ENCODE data around the gene LILRB5.
"Not testable (repeated sequence)": the region's sequence is repeated elsewhere in the genome, so short reads cannot be mapped to it uniquely, and the experiment has no call there.

Gene LILRB5

GRCh38 chr19:54274516-54274915 lies 17.4 kb upstream of the LILRB5 start:
- not testable (repeated sequence) for DNase-seq

DNA sequence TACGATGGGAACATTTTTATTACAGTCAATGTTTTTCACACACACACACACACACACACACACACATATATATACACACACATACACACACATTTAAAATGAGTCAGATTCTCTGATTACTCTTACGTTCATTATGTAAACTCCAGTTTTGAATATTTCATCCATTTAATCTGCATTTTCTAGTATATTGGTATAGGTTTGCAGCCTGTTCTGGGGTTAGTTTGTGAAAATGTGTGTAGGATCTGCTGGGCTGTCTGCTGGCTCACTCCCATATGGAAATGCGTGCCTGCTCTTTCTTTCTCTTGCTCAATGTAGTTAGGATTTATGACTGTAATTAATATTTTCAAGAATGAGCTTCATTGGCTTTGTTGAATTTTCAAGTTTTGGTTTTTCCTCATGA lies 16.7 kb upstream of the LILRB5 start:
- DNase-seq = no peak

GRCh38 chr19:54272181-54272580 lies 15.1 kb upstream of the LILRB5 start:
- not testable (repeated sequence) for DNase-seq

DNA sequence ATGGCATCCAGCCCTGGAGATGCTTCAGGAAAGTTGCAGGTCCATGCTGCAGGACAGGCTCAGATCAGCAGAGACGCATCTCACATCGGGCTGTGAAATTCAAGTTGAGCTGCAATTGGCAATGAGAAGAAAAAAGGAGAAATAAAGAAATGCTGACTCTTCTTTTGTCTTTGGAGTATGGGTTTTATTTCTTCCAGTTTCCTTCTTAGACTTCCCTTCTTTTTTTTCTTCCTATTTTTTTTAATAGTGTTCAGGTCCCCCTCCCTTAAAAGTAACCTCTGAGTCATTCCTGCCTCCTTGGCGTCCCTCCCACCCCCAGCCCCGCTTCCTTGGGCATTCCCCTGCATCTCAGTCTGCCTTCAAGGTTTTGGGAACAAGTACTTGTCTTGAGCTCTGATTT lies 14.5 kb upstream of the LILRB5 start:
- DNase-seq = not testable (repeated sequence)

GRCh38 chr19:54271106-54271505 lies 14.0 kb upstream of the LILRB5 start:
- no peak for DNase-seq

DNA sequence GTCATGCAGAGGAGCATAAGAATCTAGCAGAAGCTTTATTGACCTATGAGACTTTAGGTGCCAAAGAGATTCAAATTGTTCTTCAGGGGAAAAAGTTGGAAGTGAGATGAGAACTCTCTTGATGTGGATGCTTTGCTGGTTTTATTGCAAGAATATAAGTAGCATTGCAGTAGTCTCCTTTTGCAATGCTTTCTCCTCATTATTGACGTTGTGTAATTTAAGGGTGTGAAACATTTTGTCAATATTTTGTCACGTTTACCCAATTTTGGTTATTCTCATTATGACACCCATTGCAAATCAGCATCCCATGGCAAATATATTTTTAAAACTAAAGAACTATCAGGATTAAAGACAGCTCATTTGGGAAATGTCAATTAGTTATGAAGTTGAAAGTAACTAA lies 11.9 kb upstream of the LILRB5 start:
- DNase-seq = no peak

DNA sequence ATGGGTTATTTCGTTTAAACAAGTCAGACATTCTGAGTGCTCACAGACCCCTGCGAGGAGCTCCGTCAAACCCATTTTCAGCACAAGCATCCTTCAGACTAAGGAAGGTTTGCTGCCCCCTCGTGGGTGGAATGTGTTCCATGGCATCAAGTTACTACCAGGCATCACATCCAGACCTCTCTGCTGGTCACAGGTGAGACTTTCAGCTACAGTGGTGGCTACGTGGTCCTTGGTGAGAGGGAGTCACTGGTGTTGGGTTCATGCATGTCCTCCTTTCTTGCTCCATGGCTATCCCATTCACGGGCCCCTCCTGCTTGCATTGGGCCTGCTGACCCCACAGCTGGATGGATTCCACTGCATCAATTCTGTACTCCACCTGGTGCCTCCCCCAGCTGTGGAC lies 9.1 kb upstream of the LILRB5 start:
- DNase-seq = peak; percentile 53

- DNase-seq = no peak
Observed at GRCh38 chr19:54262470-54262869, 5.4 kb upstream of the LILRB5 start.

- DNase-seq = no peak
Observed at GRCh38 chr19:54262066-54262465, 5.0 kb upstream of the LILRB5 start.

GRCh38 chr19:54256250-54257115 lies 590 bp downstream of the LILRB5 start:
- DNase-seq = no peak

DNA sequence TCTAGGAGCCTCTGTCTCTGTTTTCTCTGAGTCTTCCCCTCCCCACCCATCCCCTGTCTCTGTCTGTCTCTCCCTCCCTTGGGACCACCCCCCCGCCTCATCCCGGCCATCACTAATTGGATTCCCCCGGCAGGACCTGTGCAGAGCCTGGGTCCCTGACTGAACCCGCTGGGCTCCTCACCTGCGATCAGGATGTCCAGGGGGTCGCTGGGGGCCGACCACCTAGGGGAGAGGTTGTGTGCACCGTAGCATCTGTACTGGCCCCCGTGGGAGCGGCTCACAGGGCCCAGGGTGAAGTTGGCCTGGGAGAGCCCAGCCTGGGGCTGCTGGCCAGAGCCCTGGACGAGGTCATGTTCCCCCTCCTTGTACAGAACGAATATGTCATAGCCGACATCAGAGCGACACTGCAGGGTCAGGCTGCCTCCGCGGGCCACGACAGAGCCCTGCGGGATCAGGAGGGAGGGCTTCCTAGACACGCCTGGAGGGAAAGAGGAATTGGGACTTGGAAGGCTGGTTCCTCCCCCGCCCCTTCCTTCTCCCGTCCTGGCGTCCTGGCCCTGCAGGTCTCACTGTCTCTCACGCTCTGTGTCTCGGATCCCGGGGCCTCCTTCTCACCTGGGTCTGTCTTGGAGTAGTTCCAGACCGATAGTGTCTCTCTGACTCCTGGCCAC lies 1.8 kb downstream of the LILRB5 start:
- no peak for DNase-seq

DNA sequence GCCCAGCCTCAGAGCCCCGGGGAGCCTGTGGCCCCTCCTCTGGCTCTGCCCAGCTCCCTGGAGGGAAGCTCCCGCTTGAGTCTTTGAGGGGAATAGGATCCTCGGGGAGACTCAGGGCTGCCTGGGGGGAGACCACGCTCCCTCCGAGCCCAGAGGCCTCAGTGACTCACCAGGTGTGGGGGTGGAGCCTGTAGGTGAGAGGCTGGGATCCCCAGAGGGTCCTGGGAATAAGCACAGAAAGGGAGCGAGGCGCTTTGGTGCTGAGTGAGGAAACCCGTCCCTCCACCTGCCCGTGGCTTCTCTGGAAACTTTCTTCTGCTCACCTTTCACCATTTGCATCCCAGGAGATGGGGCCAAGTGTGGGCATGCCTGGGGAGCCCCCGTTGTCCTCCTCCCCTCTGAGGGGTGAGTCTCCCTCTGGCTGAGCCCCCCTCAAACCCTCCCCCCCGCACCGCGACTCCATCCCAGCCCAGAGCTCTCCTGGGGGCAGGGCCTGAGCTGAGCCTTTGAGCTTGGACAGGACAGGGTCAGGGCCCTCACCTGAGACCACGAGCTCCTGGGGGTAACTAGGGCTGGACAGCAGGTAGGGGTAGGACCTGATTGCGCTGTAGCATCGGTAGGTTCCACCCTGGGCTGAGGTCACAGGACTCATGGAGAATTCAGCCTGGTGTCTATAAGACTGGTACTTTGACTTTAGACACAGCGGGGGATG lies 2.7 kb downstream of the LILRB5 start:
- DNase-seq = no peak

GRCh38 chr19:54253331-54254194 lies 3.5 kb downstream of the LILRB5 start:
- no peak for DNase-seq

DNA sequence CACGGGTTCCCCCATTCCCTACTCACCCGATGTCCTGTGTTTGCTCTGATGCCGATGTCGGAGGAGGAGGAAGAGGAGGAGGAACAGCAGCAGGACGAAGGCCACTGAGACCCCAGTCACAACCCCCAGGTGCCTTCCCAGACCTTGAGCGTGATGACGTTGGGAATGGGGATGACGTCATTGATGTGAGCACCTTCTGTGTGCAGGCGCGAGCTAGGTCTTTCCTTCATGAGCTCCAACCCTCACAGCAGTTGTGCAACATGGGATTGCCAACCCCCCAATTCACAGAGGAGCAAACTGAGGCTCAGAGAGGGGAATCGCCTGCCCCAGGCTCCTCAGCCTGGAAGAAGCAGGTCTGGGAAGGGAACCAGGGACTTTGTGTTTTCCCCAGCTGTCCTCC lies 4.2 kb downstream of the LILRB5 start:
- DNase-seq = no peak

- no peak for DNase-seq
Observed at GRCh38 chr19:54252243-54252642, 4.8 kb downstream of the LILRB5 start.

GRCh38 chr19:54248016-54248601 lies 9.0 kb downstream of the LILRB5 start:
- no peak for DNase-seq

DNA sequence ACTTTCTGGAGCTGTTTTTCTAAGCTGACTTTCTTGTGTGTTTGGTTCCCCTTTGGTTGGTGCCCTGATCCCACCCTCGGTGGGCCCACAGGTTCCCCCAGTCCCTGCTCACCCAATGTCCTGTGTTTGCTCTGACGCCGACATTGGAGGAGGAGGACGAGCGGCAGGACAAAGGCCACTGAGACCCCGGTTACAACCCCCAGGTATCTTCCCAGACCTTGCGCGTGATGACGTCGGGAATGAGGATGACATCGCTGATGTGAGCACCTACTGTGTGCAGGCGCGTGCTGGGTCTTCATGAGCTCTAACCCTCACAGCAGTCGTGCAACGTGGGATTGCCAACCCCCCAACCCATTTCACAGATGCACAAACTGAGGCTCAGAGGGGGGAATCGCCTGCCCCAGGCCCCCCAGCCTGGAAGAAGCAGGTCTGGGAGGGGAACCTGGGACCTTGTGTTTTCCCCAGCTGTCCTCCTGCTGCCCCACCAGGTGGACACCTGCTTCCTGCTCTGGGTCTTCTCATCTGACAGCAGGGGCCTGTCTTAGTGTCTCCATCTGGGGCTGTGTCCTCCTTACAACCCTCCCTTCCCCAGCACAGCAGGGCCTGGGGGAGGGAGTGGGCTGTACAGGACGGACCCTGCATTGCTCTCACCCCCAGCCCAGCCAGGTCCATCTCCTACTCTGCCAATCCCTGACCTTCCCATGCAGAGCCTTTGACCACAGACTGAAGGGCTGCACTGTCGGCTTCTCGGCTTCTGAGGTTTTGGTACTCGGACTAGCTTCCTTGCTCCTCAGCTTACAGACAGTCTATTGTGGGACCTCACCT lies 9.8 kb downstream of the LILRB5 start:
- DNase-seq = no peak

DNA sequence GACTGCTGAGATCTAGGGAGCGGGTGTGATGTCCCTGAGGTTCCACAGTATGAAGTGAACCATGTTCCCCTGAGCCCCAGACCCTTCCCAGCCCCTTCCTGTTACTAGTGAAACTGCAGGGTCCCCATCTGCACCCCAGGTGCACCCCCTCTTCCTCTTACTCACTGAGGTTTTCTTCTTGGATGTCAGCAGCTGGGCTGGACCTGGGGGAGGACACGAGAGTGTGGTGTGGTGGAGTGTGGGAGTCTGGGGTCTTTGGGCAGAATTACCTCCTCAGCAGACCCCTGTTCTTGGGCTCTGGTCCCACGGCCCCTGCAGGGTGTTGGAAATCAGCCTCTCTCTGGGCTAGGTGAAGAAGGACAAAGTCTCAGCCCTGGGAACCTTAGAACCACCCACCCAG lies 11.1 kb downstream of the LILRB5 start:
- no peak for DNase-seq

- DNase-seq = not testable (repeated sequence)
Observed at GRCh38 chr19:54243809-54244208, 13.3 kb downstream of the LILRB5 start.

DNA sequence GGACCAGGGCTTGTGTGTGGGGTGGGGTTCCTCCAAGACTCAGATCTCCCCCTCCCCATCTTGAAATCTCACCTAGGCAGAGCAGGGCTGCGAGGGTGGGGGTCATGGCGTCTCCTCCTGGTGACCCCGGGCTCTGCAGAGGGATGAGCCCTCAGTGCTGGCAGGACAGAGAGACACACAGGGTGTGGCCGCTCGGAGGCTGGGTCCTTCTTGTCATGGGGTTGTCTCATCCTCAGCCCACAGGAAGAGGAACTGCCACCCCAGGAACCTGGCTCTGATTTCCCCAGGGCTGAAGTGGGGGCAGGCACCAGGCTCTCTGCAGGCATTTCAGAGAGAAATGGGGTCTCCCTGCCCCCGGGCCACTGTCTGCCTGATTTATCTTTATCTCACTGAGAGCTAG lies 14.4 kb downstream of the LILRB5 start, which contains the start of gene LILRA6:
Gene LILRA6 (minus strand): TSS at position 145 of the 400 bp plus-strand sequence.
- DNase-seq = not testable (repeated sequence)

DNA sequence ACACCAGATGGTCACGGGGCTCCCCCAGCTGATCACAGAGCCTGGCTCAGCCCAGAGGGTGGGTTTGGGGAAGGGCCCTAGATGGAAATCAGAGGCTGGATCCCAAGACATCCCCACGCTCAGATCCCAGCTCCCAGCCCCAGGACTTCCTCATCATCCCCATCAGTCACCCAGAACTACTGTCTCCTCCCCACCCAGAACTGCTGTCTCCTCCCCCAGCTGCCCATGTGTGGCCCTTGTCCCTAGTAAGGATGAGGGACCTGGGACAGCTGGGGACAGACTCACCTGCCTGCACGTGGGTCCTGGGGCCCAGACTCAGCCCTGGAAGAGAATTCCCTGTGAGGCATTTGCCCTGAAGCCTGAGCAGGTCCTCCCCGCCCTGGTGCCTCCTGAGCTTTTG lies 14.8 kb downstream of the LILRB5 start:
- not testable (repeated sequence) for DNase-seq
